Sigmoid colon (tissue), 4 donors: ENCODE data around the gene LHX6.

Source experiments
- EP300 ChIP-seq, 4 donors: sonication (generic); formaldehyde crosslinking; IDR thresholded peaks; one replicate each; pipeline ENCODE4 v1.6.1; 2017; ENCODE audit warnings: antibody characterized with exemption in 4 of 4
- POLR2A ChIP-seq, 2 donors: fragments of 450-650 bp; IDR thresholded peaks; one replicate each; pipeline ENCODE4 v1.6.1; 2016; ENCODE audit warnings: antibody characterized with exemption in 2 of 2, mild to moderate bottlenecking in 2 of 2, moderate library complexity in 2 of 2
- POLR2AphosphoS5 ChIP-seq, 4 donors: sonication (generic); formaldehyde crosslinking; IDR thresholded peaks; one replicate each; pipeline ENCODE4 v1.6.1; 2017; ENCODE audit warnings: antibody characterized with exemption in 4 of 4
- TF ChIP-seq, protein P1 (sequence below), 4 experiments: fragments of 450-650 bp in 3 of 4; fragments of 200-600 bp in 1 of 4; IDR thresholded peaks; one replicate each; pipeline ENCODE4 v1.5.1; 2016 to 2019; ENCODE audit warnings: antibody characterized with exemption in 4 of 4, mild to moderate bottlenecking in 3 of 4, moderate library complexity in 2 of 4

DNA sequence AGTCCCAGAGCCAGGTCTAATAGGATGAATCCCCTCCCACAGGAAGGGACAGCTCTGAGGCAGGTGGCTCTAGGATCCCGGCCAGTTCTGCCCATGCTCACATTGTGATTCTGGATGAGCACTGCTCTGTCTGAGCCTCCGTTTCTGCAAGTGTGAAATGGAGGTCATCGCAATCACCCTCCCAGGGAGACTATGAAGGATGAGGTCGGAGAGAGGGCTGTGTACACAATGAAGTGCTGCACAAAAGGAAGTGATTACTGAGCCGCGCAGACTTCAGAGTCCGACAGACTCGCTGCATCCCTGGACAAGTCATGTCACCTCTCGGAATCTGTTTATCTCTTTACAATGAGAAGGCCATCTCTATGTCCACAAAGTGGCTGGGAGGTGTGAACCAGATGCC lies 21.7 kb downstream of the LHX6 start:
- TF ChIP-seq, protein P1, sequence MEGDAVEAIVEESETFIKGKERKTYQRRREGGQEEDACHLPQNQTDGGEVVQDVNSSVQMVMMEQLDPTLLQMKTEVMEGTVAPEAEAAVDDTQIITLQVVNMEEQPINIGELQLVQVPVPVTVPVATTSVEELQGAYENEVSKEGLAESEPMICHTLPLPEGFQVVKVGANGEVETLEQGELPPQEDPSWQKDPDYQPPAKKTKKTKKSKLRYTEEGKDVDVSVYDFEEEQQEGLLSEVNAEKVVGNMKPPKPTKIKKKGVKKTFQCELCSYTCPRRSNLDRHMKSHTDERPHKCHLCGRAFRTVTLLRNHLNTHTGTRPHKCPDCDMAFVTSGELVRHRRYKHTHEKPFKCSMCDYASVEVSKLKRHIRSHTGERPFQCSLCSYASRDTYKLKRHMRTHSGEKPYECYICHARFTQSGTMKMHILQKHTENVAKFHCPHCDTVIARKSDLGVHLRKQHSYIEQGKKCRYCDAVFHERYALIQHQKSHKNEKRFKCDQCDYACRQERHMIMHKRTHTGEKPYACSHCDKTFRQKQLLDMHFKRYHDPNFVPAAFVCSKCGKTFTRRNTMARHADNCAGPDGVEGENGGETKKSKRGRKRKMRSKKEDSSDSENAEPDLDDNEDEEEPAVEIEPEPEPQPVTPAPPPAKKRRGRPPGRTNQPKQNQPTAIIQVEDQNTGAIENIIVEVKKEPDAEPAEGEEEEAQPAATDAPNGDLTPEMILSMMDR (IDR thresholded peaks at IDR 0.05), result no peak
- TF ChIP-seq POLR2A (IDR thresholded peaks at IDR 0.05) (no peak), EP300 (IDR thresholded peaks at IDR 0.05) (no peak), POLR2AphosphoS5 (IDR thresholded peaks at IDR 0.05) (no peak)
